ENCODE results near the gene CORIN.

The CORIN gene

GRCh38 chr4:47809654-47810203 is 28.1 kb downstream of the CORIN start:
- H3K27me3 ChIP-seq = peaks cover 12% of the 10 kb centered on the region
- H3K27ac ChIP-seq = no peak overlapping the region
- no peaks in the 10 kb centered on the region for H3K36me3 ChIP-seq
- TF ChIP-seq, protein P1, sequence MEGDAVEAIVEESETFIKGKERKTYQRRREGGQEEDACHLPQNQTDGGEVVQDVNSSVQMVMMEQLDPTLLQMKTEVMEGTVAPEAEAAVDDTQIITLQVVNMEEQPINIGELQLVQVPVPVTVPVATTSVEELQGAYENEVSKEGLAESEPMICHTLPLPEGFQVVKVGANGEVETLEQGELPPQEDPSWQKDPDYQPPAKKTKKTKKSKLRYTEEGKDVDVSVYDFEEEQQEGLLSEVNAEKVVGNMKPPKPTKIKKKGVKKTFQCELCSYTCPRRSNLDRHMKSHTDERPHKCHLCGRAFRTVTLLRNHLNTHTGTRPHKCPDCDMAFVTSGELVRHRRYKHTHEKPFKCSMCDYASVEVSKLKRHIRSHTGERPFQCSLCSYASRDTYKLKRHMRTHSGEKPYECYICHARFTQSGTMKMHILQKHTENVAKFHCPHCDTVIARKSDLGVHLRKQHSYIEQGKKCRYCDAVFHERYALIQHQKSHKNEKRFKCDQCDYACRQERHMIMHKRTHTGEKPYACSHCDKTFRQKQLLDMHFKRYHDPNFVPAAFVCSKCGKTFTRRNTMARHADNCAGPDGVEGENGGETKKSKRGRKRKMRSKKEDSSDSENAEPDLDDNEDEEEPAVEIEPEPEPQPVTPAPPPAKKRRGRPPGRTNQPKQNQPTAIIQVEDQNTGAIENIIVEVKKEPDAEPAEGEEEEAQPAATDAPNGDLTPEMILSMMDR (IDR thresholded peaks at IDR 0.05) = no peak
- H3K4me1 ChIP-seq (ENCODE audit: control insufficient read depth in 1 of 2, insufficient read depth in 1 of 2, low read depth in 1 of 2, low read length in 1 of 2) = no peaks in the 10 kb centered on the region
- no peak overlapping the region for H3K4me3 ChIP-seq (ENCODE audit: low read depth in 1 of 2, low read length in 1 of 2)
- no peaks in the 10 kb centered on the region for H3K9me3 ChIP-seq

DNA sequence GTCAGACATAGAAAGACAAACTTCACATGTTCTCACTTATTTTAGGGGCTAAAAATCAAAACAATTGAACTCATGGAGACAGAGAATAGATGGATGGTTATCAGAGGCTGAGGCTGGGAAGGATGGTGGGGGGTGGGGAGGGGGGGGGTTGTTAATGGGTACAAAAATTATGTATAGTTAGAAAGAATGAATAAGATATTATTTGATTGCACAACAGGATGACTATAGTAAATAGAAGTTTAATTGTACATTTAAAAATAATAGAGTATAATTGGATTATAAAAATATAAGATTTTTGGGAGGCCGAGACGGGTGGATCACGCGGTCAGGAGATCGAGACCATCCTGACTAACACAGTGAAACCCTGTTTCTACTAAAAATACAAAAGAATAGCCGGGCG is 33.3 kb downstream of the CORIN start:
- H3K4me1 ChIP-seq (ENCODE audit: control insufficient read depth in 1 of 2, insufficient read depth in 1 of 2, low read depth in 1 of 2, low read length in 1 of 2) = no peaks in the 10 kb centered on the region
- no peak overlapping the region for H3K27ac ChIP-seq
- no peaks in the 10 kb centered on the region for H3K9me3 ChIP-seq
- H3K27me3 ChIP-seq = no peaks in the 10 kb centered on the region
- no peak overlapping the region for H3K4me3 ChIP-seq (ENCODE audit: low read depth in 1 of 2, low read length in 1 of 2)
- TF ChIP-seq, protein P1 (IDR thresholded peaks at IDR 0.05) = no peak
- no peaks in the 10 kb centered on the region for H3K36me3 ChIP-seq

- Histone ChIP-seq H3K27me3 (no peaks in the 10 kb centered on the region), H3K36me3 (no peaks in the 10 kb centered on the region), H3K4me3 (ENCODE audit: low read depth in 1 of 2, low read length in 1 of 2) (no peak overlapping the region), H3K4me1 (ENCODE audit: control insufficient read depth in 1 of 2, insufficient read depth in 1 of 2, low read depth in 1 of 2, low read length in 1 of 2) (no peaks in the 10 kb centered on the region), H3K9me3 (no peaks in the 10 kb centered on the region), H3K27ac (no peak overlapping the region)
- TF ChIP-seq, protein P1 (IDR thresholded peaks at IDR 0.05) = no peak
These were observed 36.3 kb downstream of the CORIN start for GRCh38 chr4:47801481-47802002.

DNA sequence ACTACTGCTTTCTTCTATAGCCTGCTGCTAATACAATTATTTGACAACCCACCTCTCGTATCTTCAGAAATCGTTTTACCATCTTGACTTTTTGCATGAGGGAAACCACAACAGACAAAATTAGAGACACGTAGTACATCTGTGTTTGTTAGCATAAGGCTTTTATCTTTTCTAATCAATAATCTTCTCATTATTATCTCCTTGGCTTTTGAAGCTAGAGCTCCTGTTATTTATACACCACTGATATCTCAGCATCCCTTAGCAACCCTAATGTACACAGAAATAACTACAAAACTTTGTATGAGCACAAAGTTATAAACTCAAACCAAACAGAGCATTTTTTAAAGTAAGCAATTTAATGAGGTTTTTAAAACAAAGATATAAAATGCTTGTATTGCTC is 39.7 kb downstream of the CORIN start:
- Histone ChIP-seq H3K4me3 (ENCODE audit: low read depth in 1 of 2, low read length in 1 of 2) (no peak overlapping the region), H3K9me3 (no peaks in the 10 kb centered on the region), H3K27ac (no peak overlapping the region), H3K36me3 (no peaks in the 10 kb centered on the region), H3K4me1 (ENCODE audit: control insufficient read depth in 1 of 2, insufficient read depth in 1 of 2, low read depth in 1 of 2, low read length in 1 of 2) (no peaks in the 10 kb centered on the region), H3K27me3 (no peaks in the 10 kb centered on the region)
- TF ChIP-seq, protein P1 (IDR thresholded peaks at IDR 0.05) = no peak

DNA sequence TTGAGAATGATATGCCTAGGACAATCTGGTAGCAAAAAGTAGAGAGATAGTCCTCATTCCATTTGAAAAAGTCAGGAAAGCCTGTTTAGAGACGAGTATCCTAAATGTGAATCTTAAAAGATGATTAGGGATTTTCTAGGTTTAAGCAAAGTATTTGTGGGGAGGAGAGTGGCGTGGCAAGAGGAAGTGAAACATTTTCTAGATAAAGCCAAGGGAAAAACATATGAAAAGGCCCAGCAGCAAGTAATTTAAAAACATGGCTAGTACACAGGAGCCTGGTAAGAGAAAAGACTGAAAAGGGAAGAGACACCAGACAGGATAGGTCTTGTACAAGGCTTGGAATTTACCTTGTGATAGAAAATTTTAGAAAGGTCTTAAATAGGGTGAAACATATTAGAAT is 45.9 kb downstream of the CORIN start:
- no peak overlapping the region for H3K27ac ChIP-seq
- peaks cover 2 to 3% of the 10 kb centered on the region in 2 experiments for H3K4me1 ChIP-seq (ENCODE audit: control insufficient read depth in 1 of 2, insufficient read depth in 1 of 2, low read depth in 1 of 2, low read length in 1 of 2)
- no peaks in the 10 kb centered on the region for H3K36me3 ChIP-seq
- no peaks in the 10 kb centered on the region for H3K9me3 ChIP-seq
- no peak overlapping the region for H3K4me3 ChIP-seq (ENCODE audit: low read depth in 1 of 2, low read length in 1 of 2)
- TF ChIP-seq, protein P1 (IDR thresholded peaks at IDR 0.05) = no peak
- H3K27me3 ChIP-seq = no peaks in the 10 kb centered on the region
